Upper lobe of left lung (tissue), 4 donors: ENCODE measurements around the gene ISL2.

Source experiments
- POLR2A ChIP-seq, 4 donors: fragments of 450-650 bp; IDR thresholded peaks; one replicate each; pipeline ENCODE4 v1.5.1; 2016 to 2017; ENCODE audit warnings: antibody characterized with exemption in 4 of 4, mild to moderate bottlenecking in 2 of 4
- TF ChIP-seq, protein P1 (sequence below), 6 experiments: fragments of 450-650 bp in 4 of 6; fragments of 200-600 bp in 2 of 6; sonication (generic) in 2 of 6; IDR thresholded peaks; one replicate each; pipeline ENCODE4 v1.5.1; 2016 to 2019; ENCODE audit warnings: antibody characterized with exemption in 6 of 6

DNA sequence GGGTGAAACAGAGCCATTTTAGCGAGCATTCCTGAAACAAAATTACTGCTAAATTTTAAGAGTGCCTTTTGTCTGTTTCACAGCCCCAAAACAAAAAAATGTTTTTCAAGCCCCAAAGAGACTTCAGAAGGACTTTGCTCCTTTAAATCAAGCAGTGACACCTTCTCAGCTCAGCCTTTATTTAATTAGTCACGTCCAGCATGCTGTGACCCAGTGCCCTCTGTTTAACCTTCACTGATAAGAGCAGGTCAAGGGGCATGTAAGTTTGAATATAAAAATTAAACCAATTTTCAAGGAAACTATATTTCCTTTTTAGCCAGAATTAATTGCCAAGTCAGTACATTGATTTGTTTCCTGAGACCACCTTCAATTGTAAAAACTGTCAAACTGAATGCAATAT is 40.6 kb downstream of the ISL2 start:
- TF ChIP-seq, protein P1, sequence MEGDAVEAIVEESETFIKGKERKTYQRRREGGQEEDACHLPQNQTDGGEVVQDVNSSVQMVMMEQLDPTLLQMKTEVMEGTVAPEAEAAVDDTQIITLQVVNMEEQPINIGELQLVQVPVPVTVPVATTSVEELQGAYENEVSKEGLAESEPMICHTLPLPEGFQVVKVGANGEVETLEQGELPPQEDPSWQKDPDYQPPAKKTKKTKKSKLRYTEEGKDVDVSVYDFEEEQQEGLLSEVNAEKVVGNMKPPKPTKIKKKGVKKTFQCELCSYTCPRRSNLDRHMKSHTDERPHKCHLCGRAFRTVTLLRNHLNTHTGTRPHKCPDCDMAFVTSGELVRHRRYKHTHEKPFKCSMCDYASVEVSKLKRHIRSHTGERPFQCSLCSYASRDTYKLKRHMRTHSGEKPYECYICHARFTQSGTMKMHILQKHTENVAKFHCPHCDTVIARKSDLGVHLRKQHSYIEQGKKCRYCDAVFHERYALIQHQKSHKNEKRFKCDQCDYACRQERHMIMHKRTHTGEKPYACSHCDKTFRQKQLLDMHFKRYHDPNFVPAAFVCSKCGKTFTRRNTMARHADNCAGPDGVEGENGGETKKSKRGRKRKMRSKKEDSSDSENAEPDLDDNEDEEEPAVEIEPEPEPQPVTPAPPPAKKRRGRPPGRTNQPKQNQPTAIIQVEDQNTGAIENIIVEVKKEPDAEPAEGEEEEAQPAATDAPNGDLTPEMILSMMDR (IDR thresholded peaks at IDR 0.05), result no peak
- no peak for TF ChIP-seq POLR2A (IDR thresholded peaks at IDR 0.05)
